DOHH2 (cell line): Measurements from ENCODE around the gene TRMT1.

ENCODE experiments used
- H3F3A ChIP-seq: fragments of 200-600 bp; sonication (generic), shearing (Covaris generic); 2 replicates; pipeline ENCODE4 v1.6.0; 2016; ENCODE audit warnings: antibody characterized with exemption, mild to moderate bottlenecking; ENCODE audit not compliant: control insufficient read depth, insufficient read depth
- H3K27ac ChIP-seq: fragments of 200-600 bp; sonication (generic); 2 replicates; pipeline ENCODE4 v1.5.1; 2014; ENCODE audit warnings: low read depth, mild to moderate bottlenecking, low read length, moderate library complexity
- H3K27me3 ChIP-seq: fragments of 200-600 bp; sonication (generic); 2 replicates; pipeline ENCODE4 v1.6.1; 2014; ENCODE audit warnings: mild to moderate bottlenecking, low read length, mixed read lengths; ENCODE audit not compliant: control insufficient read depth
- H3K36me3 ChIP-seq: fragments of 200-600 bp; sonication (generic); 2 replicates; pipeline ENCODE4 v1.6.1; 2014; ENCODE audit warnings: mild to moderate bottlenecking, low read length, moderate library complexity, mixed read lengths; ENCODE audit not compliant: control insufficient read depth
- H3K4me1 ChIP-seq: fragments of 200-600 bp; sonication (generic); 2 replicates; pipeline ENCODE4 v1.6.1; 2014; ENCODE audit warnings: mild to moderate bottlenecking, low read length, mixed read lengths; ENCODE audit not compliant: control insufficient read depth
- H3K4me2 ChIP-seq: fragments of 200-600 bp; sonication (generic); 2 replicates; pipeline ENCODE4 v1.6.0; 2014; ENCODE audit warnings: mild to moderate bottlenecking, low read length, moderate library complexity
- H3K4me3 ChIP-seq: fragments of 200-600 bp; sonication (generic); 2 replicates; pipeline ENCODE4 v1.5.1; 2014; ENCODE audit warnings: mild to moderate bottlenecking, low read length, mixed read lengths
- H3K79me2 ChIP-seq: fragments of 200-600 bp; sonication (generic); 2 replicates; pipeline ENCODE4 v1.6.1; 2014; ENCODE audit warnings: mild to moderate bottlenecking, low read length, mixed read lengths; ENCODE audit not compliant: control insufficient read depth
- H3K9me2 ChIP-seq: fragments of 200-600 bp; sonication (generic); replicated peaks from 2 replicates; pipeline ENCODE4 v1.6.1; 2014; ENCODE audit warnings: mild to moderate bottlenecking, low read length, mixed read lengths; ENCODE audit not compliant: control insufficient read depth
- H3K9me3 ChIP-seq: fragments of 200-600 bp; sonication (generic); 2 replicates; pipeline ENCODE4 v1.6.1; 2014; ENCODE audit warnings: antibody characterized with exemption, low read length, mixed read lengths; ENCODE audit not compliant: control insufficient read depth, insufficient read depth
- H4K20me1 ChIP-seq: fragments of 200-600 bp; sonication (generic); 2 replicates; pipeline ENCODE4 v1.6.0; 2014; ENCODE audit warnings: low read depth, mild to moderate bottlenecking, antibody characterized with exemption, low read length, moderate library complexity; ENCODE audit not compliant: control insufficient read depth, insufficient read depth
- CTCF ChIP-seq: fragments of 200-600 bp; sonication (generic); IDR thresholded peaks from one replicate; pipeline ENCODE4 v1.5.1; 2014; ENCODE audit warnings: antibody characterized with exemption, mild to moderate bottlenecking, low read depth, low read length; ENCODE audit not compliant: poor library complexity, severe bottlenecking
- EZH2phosphoT487 ChIP-seq: fragments of 200-600 bp; sonication (generic); IDR thresholded peaks from 2 replicates; pipeline ENCODE4 v1.6.1; 2017; ENCODE audit warnings: borderline replicate concordance, mild to moderate bottlenecking, antibody characterized with exemption, low read length, moderate library complexity, mixed read lengths

The TRMT1 gene

DNA sequence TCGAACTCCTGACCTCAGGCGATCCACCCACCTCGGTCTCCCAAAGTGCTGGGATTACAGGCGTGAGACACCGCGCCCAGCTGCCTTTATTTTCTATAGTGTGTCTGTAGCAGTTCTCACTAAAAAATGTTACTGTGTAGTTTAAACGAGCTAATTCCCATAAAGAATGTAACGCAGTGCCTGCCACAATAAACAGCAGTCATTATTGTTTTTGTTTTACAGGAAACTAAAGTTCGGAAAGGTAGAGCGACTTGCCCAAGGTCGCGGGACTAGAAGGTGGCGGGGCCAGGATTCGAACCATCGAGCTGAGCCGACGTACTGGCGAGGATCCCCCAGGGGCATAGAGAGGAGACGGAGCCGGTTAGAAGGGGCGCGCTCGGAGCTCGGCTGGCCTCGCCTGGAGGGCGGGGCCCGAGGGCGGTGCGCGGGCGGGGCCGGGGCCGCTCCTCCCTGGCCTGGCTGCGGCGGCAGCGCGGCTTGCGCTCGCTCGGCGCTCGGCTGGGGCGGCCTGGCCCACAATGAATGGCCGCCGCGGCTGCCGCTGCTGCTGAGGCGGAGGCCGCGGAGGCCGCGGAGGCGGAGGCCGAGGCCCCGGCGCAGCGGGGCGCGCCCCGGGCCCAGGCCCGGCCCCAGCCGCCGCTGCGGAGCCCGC lies 1.4 kb upstream of the TRMT1 start, which contains the start of gene NACC1:
NACC1 (plus strand) TSS at position 493 of the 652 bp plus-strand sequence. CDS start 16,944 bp downstream, outside the sequence.
- H3F3A ChIP-seq, result peaks cover 6% of the 10 kb centered on the region
- H4K20me1 ChIP-seq, result peaks cover 21% of the 10 kb centered on the region
- H3K79me2 ChIP-seq, result peaks cover 70% of the 10 kb centered on the region
- H3K27ac ChIP-seq, result peak within 1 kb of the TSS; percentile 63
- H3K27me3 ChIP-seq, result no peaks in the 10 kb centered on the region
- TF ChIP-seq EZH2phosphoT487, result no peak
- TF ChIP-seq CTCF, result no peak
- H3K4me3 ChIP-seq, result peak within 1 kb of the TSS; percentile 94
- H3K9me2 ChIP-seq, result no peaks in the 10 kb centered on the region
- H3K4me1 ChIP-seq, result peaks cover 39% of the 10 kb centered on the region
- peaks cover 44% of the 10 kb centered on the region for H3K36me3 ChIP-seq
- H3K4me2 ChIP-seq, result peak within 1 kb of the TSS; percentile 73
- no peaks in the 10 kb centered on the region for H3K9me3 ChIP-seq

DNA sequence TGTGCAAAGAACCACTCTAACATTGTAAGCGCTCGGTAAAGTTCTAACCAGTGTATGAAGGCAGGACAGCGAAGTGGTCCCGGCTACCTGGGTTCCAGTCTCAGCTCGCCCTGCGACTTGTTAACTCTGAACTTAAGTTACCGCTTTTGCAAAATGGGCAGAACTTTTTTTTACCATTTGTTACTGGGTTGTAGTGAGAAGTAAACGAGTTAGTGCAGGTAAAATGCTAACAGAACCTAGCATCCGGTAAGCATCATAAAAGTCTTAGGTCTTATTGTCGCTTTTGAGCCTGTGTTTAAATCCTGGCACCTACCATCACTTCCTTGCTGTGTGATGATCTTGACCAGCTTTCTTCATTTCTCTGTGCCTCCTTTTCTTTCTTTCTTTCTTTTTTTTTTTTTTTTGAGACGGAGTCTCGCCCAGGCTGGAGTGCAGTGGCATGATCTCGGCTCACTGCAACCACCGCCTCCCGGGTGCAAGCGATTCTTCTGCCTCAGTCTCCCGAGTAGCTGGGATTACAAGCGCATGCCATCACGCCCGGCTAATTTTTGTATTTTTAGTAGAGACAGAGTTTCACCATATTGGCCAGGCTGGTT lies 734 bp upstream of the TRMT1 start:
- TF ChIP-seq CTCF (no peak), EZH2phosphoT487 (no peak)
- Histone ChIP-seq H3K27me3 (no peaks in the 10 kb centered on the region), H3K9me2 (no peaks in the 10 kb centered on the region), H3K9me3 (no peaks in the 10 kb centered on the region), H4K20me1 (peaks cover 19% of the 10 kb centered on the region; the same call in 1 of the 2 replicates), H3K4me3 (peak overlapping the region; percentile 82), H3K4me1 (peaks cover 39% of the 10 kb centered on the region), H3K36me3 (peaks cover 49% of the 10 kb centered on the region), H3K4me2 (peak overlapping the region; percentile 71), H3K27ac (peak overlapping the region; percentile 29), H3K79me2 (peaks cover 67% of the 10 kb centered on the region), H3F3A (peaks cover 6% of the 10 kb centered on the region)

DNA sequence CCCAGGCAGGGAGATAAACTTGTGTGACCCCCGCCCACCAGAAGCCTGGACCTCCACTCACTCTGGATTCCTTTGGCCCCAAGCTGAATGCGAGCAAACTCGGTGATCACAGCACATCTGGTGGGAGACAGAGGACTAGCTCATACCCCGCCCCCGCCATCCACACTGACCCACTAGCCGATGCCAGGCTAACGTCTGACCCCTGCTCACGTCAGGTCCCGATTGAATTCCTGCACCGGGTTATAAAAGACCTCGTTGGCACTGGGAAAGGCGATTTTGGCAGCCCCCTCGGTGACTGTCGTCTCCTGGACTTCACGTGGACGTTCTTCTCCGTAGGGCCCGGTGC lies 631 bp downstream of the TRMT1 start:
- H3K79me2 ChIP-seq, result peaks cover 53% of the 10 kb centered on the region
- peaks cover 39% of the 10 kb centered on the region for H3K36me3 ChIP-seq

More for the DNA sequence above, 631 bp downstream of the TRMT1 start:
- H3K27me3 ChIP-seq, result no peaks in the 10 kb centered on the region
- H4K20me1 ChIP-seq, result peaks cover 16% of the 10 kb centered on the region; the same call in 1 of the 2 replicates
- H3K27ac ChIP-seq, result peak overlapping the region; percentile 39
- no peaks in the 10 kb centered on the region for H3K9me2 ChIP-seq
- H3K4me1 ChIP-seq, result peaks cover 39% of the 10 kb centered on the region
- H3K4me3 ChIP-seq, result peak overlapping the region; percentile 82
- no peaks in the 10 kb centered on the region for H3K9me3 ChIP-seq
- peaks cover 6% of the 10 kb centered on the region for H3F3A ChIP-seq
- peak overlapping the region; percentile 71 for H3K4me2 ChIP-seq
- no peak for TF ChIP-seq CTCF
- no peak for TF ChIP-seq EZH2phosphoT487
